ENCODE measurements around the gene GRIN3B.

- TF ChIP-seq POLR2AphosphoS5 (IDR thresholded peaks at IDR 0.05) = no peak
- TF ChIP-seq, protein P1, sequence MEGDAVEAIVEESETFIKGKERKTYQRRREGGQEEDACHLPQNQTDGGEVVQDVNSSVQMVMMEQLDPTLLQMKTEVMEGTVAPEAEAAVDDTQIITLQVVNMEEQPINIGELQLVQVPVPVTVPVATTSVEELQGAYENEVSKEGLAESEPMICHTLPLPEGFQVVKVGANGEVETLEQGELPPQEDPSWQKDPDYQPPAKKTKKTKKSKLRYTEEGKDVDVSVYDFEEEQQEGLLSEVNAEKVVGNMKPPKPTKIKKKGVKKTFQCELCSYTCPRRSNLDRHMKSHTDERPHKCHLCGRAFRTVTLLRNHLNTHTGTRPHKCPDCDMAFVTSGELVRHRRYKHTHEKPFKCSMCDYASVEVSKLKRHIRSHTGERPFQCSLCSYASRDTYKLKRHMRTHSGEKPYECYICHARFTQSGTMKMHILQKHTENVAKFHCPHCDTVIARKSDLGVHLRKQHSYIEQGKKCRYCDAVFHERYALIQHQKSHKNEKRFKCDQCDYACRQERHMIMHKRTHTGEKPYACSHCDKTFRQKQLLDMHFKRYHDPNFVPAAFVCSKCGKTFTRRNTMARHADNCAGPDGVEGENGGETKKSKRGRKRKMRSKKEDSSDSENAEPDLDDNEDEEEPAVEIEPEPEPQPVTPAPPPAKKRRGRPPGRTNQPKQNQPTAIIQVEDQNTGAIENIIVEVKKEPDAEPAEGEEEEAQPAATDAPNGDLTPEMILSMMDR (IDR thresholded peaks at IDR 0.05) = no peak
Measured at GRCh38 chr19:953445-954271, 46.6 kb upstream of the GRIN3B start.
